Activated CD8-positive, alpha-beta memory T cell treated with anti-CD3 and anti-CD28 coated beads, Interleukin-2, amount 50 U/mL, for 48 hours (primary cell): ENCODE data around the gene FAM72B.
"Not testable (repeated sequence)": the region's sequence is repeated elsewhere in the genome, so short reads cannot be mapped to it uniquely, and the experiment has no call there.

Experiments used
- DNase-seq: peaks from one replicate; pipeline ENCODE4 v3.0.0-alpha.2; 2020

Gene FAM72B

GRCh38 chr1:121148489-121149190 lies 35.5 kb downstream of the FAM72B start:
- not testable (repeated sequence) for DNase-seq

GRCh38 chr1:121140393-121140792 lies 43.7 kb downstream of the FAM72B start:
- not testable (repeated sequence) for DNase-seq

GRCh38 chr1:121131494-121131893 lies 52.6 kb downstream of the FAM72B start:
- not testable (repeated sequence) for DNase-seq

DNA sequence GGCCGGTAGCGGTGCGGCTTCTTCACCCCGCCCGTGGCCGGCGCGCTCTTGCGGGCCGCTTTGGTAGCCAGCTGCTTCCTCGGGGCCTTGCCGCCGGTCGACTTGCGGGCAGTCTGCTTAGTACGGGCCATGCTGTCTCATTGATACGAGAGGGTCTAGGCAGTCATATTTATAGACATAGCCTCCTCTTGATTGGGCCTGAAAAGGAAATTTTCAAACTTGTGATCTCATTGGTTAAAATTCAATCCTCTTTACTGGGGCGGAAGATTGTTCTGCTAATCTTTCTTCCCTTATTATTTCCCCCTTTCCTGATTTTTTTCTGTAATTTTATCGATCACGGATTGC lies 65.7 kb downstream of the FAM72B start:
- not testable (repeated sequence) for DNase-seq
